Stimulated activated CD4-positive, alpha-beta T cell treated with anti-CD3 and anti-CD28 coated beads, TNF-alpha, amount 100 ng/mL, for 48 hours (primary cell): ENCODE measurements around the gene VWA7.

ENCODE experiments used
- DNase-seq, 3 donors: peaks; one replicate each; pipeline ENCODE4 v3.0.0-alpha.2; 2020; ENCODE audit warnings: low read depth in 3 of 3

VWA7 gene

DNA sequence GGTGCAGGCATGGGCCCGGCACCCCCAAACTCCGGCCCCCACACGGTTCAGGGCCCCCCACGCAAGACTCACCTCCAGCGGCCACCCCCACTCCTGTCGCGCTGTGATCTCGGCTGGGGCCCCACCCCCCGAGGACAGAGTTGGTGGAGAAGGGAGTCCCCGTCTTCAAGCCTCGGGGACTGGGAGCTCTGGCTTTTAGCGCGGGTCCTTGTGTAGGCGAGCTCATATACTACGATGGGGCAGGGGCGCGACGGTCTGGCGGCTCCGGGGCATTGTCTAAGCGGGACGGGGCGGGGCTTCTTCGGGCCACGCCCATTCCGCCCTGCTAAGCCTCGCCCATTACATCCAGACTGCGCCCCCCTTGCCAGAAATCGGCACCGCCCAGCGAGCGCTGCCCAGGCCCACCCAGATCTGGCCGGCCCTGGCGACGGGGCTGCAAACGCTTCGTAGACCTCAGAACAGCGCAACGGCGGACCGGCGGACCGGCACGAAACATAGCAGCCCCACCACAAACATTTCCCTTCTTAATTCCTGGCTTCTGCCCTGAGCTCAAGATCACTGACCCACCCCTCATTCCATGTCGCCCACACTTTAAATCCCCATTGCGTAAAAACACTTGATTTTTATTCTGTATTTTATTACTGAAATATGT, 47.0 kb downstream of the VWA7 start:
- DNase-seq = peak in 1 of 3 donors; percentile 53

DNA sequence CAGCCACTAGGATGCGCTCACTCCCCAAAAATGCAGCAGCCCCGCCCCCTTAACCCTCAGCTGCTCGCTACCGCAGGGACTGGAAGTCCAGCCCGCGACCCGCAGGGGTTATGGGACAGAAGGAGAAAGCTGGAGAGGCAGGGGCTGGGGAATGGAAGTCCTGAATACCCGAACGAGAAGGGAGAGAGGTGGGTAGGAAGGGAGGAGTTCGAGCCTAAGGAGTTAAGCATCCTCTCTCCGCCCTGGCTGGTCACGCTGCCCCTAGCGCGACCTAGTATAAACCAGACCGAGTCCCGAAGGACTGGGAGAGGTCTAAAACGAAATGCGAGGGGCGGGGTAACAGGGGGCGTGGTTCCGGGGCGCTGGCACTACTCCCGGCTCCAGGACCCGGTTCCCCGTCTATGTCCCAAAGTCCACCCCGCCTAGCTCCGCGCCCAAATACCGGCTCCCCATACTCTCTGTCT, 47.6 kb downstream of the VWA7 start:
- DNase-seq = peak in 2 of 3 donors; percentile 55 to 78

DNA sequence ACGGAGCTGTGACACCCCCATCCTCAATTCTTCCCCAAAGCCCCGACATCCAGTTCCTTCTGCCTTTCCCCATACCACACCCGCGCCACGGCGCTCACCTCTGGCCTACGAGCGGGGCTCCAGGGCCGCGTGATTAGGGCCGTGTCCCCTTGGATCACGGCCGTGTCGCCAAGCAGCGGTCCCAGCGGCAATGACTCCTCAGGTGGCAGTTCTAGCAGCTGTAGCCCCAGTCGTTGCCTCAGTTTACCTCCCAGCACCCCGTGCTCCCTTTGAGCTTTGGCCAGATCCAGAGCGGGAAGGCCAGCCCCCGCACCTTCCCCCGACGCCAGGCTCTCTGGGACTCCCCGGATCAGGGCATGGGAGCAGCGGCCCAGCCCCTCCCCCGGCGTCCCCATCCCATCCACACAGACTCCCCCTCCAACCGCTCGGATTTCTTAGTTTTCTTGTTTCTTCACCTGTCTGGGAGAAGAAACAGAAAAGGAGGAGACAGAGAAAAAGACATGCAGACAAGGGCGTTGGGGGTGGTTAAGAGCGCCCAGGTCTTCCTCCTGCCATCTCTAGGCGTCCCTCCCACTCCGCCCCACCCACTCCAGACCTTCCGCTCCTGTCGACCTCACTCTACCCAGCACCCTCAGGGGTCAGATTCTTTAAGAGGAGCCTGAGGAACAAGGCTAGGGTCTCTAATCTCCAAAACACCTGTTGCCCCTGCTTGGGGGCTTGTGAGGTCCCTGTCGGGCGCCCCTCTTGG, 48.2 kb downstream of the VWA7 start, which contains the start of gene DDAH2:
DDAH2 (minus strand) TSS at position 533 of the 748 bp plus-strand sequence; CDS start at position 395, 138 bp downstream.
- no peak for DNase-seq

DNA sequence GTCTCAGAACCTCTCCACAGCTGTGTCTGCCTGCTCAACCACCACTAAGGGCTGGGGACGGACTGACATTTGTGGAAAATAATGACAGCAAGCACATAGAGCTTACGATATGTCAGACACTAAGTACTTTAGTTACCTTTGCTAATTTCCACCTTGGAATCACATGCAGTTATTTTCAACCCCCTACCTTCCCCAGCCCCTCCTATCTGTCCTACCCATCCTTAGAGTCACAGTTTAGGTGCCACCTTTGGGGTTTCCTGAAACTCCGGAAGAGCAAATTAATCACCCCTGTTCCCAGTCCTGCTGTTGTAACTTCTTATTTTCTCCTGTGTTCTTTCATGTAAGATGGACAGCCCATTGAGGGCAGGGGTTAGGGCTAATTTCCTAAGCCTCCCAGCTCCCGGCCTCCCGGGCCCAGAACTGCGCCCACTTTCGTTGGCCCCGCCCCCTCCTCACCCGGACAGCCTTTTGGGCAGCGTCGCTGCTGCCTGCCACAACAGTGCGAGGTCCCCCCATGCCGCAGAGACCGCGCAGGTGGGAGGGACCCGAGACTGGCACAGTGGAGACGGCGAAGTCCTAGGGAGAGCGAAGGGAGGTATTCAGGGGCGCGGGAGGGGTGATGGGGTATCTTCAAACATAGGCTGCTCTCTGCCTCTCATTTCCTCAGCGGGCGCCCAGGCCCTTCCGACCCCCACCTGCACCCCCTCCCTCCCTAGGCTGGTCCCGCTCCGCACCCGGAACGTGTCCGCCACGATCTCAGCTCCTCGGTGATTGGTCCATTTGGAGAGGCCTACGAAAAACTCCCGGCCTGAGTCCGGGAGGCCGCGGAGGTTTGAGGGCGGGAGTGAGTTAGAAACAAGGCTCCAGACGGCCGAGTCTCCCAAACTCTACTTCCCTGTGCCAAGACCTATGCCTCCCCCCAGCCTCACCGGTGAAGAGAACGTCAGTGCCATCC, 49.1 kb downstream of the VWA7 start:
- DNase-seq = no peak

DNA sequence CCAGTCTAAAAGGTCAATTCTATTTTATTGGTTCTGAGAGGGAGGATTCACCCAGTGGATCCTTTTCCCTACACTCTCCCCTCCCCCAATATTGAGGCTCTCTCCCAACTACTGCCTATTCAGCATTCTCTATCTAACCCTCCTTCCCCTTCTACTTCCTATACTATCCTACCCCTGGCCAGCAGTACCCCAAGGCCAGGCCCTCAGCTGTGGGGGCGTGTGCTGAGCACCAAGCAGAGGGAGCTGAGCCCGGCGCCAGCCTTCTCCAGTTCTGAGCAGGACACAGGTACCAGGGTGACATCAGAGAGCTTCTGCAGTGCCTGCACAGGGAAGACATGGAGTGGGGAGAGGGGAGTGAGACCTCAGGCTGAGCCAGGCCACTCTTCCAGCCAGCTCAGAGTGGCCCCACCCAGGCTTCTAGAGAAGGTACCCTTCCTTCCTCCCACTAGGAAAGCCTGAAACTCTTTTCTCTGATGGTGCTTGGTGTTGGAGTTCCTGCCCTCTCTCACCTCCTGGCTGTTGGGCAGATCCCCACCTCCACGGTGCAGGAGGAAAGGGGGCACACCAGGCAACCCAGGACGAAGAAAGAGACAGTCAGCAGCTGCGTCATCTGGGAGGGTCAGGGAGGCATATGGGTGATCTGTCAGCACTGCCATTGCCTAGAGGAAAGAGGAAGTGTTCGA, 50.0 kb downstream of the VWA7 start:
- DNase-seq = no peak

DNA sequence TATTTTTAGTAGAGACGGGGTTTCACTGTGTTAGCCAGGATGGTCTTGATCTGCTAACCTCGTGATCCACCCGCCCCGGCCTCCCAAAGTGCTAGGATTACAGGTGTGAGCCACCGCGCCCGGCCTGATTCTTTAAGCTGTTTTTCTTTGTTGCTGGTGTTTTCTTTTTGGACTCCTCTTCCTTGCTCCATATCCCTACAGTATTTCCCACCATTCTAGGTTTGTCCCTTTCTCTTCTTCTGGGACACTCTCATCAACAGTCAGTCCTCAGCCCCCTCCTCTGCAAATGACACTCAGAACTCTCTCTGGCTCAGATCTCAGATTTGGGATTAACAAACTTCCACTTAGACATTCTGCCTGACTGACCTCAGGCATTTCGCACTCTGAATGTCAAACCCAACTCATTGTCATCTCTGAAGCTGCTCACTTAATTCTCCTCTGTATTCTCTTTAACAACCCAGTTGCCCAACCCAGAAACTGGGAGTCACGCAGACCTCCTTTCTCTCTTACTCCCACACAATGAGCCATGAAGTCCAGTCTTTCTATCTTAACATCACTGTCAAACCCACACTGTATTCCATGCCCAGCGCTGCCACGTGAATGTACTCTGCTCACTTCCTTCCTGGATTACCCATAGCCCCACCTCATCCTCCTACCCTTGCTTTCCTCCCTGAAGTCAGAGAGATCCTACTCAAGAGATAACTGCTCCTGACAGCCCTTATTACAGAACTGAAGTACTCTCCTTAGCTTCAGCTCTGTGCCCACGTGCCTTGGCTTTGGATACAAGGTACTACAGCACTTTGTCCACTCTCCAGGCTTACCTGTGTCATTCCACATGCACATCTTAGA, 51.4 kb downstream of the VWA7 start:
- DNase-seq = no peak

- no peak for DNase-seq
Measured at GRCh38 chr6:31723980-31724691, 53.0 kb downstream of the VWA7 start.

DNA sequence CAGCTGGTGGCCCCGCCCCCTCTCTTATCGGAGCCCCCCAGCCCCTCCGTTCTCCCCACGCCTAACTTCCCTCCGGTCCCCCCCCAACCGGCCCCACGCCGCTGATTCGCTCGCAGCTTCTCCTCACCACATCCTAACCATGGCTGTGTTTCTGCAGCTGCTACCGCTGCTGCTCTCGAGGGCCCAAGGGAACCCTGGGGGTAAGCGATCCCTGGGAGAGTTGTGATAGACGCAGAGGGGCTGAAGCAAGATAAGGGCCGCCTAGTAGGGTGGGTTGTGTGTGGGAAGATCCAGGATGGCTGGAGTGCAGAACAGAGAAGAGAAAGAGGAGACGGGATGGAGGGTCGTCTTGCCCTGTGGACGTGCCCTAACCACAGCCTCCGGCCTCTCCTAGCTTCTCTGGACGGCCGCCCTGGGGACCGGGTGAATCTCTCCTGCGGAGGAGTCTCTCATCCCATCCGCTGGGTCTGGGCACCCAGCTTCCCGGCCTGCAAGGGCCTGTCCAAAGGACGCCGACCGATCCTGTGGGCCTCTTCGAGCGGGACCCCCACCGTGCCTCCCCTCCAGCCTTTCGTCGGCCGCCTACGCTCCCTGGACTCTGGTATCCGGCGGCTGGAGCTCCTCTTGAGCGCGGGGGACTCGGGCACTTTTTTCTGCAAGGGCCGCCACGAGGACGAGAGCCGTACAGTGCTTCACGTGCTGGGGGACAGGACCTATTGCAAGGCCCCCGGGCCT, 53.7 kb downstream of the VWA7 start, which contains the start of gene MPIG6B:
MPIG6B (plus strand) TSS at position 129 of the 735 bp plus-strand sequence; CDS start at position 140, 11 bp downstream.
- DNase-seq = no peak

- no peak for DNase-seq
Measured at GRCh38 chr6:31722173-31722572, 55.0 kb downstream of the VWA7 start.

DNA sequence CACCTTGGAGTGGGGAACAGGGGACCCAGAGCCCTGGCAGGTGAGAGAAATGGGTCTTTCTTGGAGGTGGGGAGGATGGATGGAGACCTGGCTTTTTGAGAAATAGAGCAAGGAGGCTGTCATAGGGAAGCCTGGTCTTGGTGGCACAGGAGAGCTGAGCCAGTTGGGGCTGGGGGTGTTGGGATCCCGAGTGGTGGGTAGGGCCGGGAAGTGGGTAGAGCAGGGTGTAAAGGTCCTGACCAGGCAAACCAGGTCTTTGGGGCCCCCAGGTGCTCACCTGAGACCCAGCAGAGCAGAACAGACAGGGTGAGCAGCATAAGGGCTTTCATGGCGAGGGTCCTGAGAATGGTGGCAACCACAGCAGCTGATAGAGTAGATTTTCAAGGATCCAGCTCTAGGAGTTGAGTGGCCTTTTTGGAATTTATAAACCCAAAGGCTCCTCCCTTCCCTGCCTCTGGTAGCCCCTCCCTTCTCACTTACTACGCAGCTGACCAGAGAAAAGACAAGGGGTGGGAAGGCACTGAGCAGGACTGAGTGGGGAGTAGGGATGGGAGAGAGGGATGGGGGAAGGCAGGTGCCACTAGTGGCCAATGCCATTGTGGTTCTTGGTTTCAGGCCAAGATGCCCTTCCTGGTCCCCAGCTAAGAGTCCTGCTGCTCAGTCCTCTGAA, 55.6 kb downstream of the VWA7 start, which contains the start of gene LY6G6C:
LY6G6C (minus strand) TSS at position 396 of the 670 bp plus-strand sequence; CDS start at position 329, 67 bp downstream.
- DNase-seq = no peak

GRCh38 chr6:31720196-31720770, 56.8 kb downstream of the VWA7 start:
- no peak for DNase-seq

DNA sequence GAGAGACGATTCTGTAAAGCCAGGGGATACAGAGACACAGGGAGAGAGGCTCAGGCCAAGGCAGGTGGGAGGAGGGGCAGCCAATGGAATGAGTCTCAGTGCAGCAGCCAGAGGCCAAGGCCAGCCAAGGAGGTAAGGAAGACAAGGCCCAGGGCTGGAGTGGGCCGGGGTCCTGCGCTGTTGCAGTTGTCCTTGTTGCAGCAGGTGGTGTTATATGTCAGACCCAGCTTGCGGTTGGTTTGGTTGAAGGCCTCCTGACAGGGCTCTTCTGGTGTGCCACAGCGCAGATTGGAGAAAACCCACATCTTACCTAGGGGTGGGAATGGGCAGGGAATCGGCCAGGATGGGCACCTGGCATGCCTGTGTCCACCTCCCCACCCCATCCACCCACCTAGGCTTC, 58.1 kb downstream of the VWA7 start:
- DNase-seq = no peak

DNA sequence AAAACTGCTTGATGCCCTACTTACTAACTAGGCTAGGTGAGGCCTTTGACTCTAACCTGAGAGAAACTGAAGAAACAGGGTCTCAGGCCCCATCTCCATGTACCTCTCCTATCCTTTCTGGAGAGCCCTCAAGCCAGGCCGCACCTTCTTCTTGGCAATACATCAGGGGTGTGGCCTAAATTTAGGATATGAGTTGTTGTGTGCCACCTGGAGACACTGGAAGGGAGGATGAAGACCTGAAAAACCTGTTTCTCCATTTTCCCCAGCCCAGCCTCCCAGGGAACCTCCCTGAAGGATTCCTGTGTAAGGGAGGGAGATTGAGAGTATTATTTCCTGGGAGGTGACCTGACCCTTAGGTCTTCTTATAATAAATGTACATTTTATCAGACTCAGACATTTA, 58.9 kb downstream of the VWA7 start:
- no peak for DNase-seq

DNA sequence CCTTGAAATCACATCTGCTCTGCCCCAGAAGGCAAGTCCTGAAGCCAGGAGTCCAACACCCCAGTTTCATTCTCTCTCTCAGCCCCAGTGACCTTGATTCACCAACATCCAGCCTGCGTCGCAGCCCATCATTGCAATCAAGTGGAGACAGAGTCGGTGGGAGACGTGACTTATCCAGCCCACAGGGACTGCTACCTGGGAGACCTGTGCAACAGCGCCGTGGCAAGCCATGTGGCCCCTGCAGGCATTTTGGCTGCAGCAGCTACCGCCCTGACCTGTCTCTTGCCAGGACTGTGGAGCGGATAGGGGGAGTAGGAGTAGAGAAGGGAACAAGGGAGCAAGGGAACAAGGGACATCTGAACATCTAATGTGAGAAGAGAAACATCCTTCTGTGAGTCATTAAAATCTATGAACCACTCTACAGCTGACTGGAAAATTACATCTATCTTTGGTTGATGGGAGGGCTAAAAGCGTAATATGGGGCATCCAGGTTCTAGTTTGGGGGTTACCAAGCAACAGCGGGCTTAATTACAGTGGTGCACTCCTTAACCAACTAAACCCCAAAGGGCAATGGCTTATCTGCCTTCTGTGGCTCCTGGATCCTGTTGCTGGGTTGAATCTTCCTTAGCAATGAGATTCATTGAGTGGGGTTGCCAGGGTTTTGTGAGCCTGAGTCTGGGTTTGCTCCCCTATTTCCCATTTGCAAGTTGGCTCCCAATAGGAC, 59.5 kb downstream of the VWA7 start:
- no peak for DNase-seq
